ENCODE measurements around the gene PAQR5.

DNA sequence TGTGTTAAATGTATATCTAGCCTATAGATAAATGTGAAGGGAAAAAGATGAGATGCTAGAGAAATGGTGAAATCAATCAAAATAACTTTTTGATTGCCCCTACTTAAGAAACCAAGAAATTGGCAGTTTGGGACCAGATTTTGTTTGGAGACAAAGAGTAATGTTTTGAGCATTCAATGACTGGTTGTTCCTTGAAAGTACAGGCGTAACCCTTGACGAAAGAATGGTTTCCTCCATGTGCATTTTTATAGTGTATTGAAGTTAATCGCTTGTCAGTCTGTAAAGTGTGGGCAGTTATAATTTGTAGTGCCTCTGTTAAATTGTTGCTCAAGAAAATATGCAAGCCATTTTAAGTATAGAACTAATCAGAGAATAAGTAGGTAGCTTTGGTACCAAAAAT lies 116.7 kb downstream of the PAQR5 start:
- TF ChIP-seq EP300 (IDR thresholded peaks at IDR 0.05; ENCODE audit: borderline replicate concordance) (no peak), TAF1 (IDR thresholded peaks at IDR 0.05; ENCODE audit: low read depth) (no peak), RAD21 (IDR thresholded peaks at IDR 0.05; ENCODE audit: low read depth) (no peak), CEBPB (IDR thresholded peaks at IDR 0.05) (no peak), YY1 (IDR thresholded peaks at IDR 0.05; ENCODE audit: low read depth) (no peak)
- TF ChIP-seq, protein P1, sequence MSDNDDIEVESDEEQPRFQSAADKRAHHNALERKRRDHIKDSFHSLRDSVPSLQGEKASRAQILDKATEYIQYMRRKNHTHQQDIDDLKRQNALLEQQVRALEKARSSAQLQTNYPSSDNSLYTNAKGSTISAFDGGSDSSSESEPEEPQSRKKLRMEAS (IDR thresholded peaks at IDR 0.05) = no peak
- TF ChIP-seq, protein P2, sequence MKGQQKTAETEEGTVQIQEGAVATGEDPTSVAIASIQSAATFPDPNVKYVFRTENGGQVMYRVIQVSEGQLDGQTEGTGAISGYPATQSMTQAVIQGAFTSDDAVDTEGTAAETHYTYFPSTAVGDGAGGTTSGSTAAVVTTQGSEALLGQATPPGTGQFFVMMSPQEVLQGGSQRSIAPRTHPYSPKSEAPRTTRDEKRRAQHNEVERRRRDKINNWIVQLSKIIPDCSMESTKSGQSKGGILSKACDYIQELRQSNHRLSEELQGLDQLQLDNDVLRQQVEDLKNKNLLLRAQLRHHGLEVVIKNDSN (IDR thresholded peaks at IDR 0.05) = no peak
